GM12878 (cell line): ENCODE results near the gene NPW. TPM values are rescaled to one million over a fixed set of nuclear protein-coding genes. Genes with fewer than 3 reads are reported as not detected.

ENCODE experiments used
- ATAC-seq: fragments of 200-7000 bp; cut with Tn5 transposase; 3 replicates; pipeline ENCODE4 v1.9.1; 2020; ENCODE audit warnings: mild to moderate bottlenecking, moderate library complexity
- BruUV-seq: library from RNA; stranded (reverse); fragments of 400-500 nt; replicated peaks from 2 replicates; lab custom pipeline; 2021; lab: Mats Ljungman, UMichigan
- CTCF ChIA-PET: fragments of 300-600 bp; sonication (Branson Sonifier 250); formaldehyde crosslinking; extraction: SDS; loops from one replicate; lab custom pipeline; 2021; ENCODE audit warnings: inconsistent platforms; lab: Yijun Ruan, JAX
- POLR2A ChIA-PET: fragments of 350-600 bp; formaldehyde crosslinking; extraction: SDS; loops from one replicate; lab custom pipeline; 2021; ENCODE audit warnings: inconsistent platforms; lab: Charles Lee
- RAD21 ChIA-PET: fragments of 300-600 bp; sonication (Branson Sonifier 250); formaldehyde crosslinking; loops from one replicate; lab custom pipeline; 2023; ENCODE audit warnings: antibody characterized with exemption; ENCODE audit not compliant: unreplicated experiment; lab: Charles Lee
- SMC1A ChIA-PET: fragments of 300-600 bp; sonication (Branson Sonifier 250); formaldehyde crosslinking; loops from one replicate; lab custom pipeline; 2023; ENCODE audit not compliant: unreplicated experiment, uncharacterized antibody; lab: Charles Lee
- DNase-seq: peaks from one replicate; pipeline ENCODE4 v3.0.0-alpha.2; 2011; ENCODE audit warnings: low read depth, low spot score
- FAIRE-seq: peaks from 3 replicates; lab custom pipeline; 2011; peaks lifted over from hg19 to GRCh38; lab: Jason Lieb, UNC
- H2AFZ ChIP-seq: 2 replicates; pipeline ENCODE4 v1.6.0; 2011; ENCODE audit warnings: low read depth, low read length, control low read depth; ENCODE audit not compliant: control insufficient read depth
- H3K27ac ChIP-seq: 2 replicates; pipeline ENCODE4 v1.5.1; 2011; ENCODE audit warnings: control low read depth; ENCODE audit not compliant: control insufficient read depth, insufficient read depth
- H3K27me3 ChIP-seq, 2 experiments: replicated peaks in 1 of 2; 2 replicates each; pipeline versions ENCODE4 v1.6.0 to v1.6.1; 2011; ENCODE audit warnings: low read length in 1 of 2; ENCODE audit not compliant: control insufficient read depth in 2 of 2, insufficient read depth in 2 of 2
- H3K36me3 ChIP-seq, 2 experiments: 2 replicates each; pipeline ENCODE4 v1.5.1; 2011; ENCODE audit warnings: low read length in 1 of 2; ENCODE audit not compliant: control insufficient read depth in 2 of 2, insufficient read depth in 2 of 2
- H3K4me1 ChIP-seq: 2 replicates; pipeline ENCODE4 v1.6.1; 2011; ENCODE audit warnings: mild to moderate bottlenecking, low read length, moderate library complexity, mixed read lengths; ENCODE audit not compliant: control insufficient read depth, insufficient read depth
- H3K4me2 ChIP-seq: 2 replicates; pipeline ENCODE4 v1.6.0; 2011; ENCODE audit warnings: control low read depth; ENCODE audit not compliant: control insufficient read depth, insufficient read depth
- H3K4me3 ChIP-seq: fragments of 200-600 bp; sonication (generic); 2 replicates; pipeline ENCODE4 v1.5.1; 2016
- H3K79me2 ChIP-seq: 2 replicates; pipeline ENCODE4 v1.6.0; 2011; ENCODE audit warnings: low read length; ENCODE audit not compliant: control insufficient read depth, insufficient read depth
- H3K9ac ChIP-seq: 2 replicates; pipeline ENCODE4 v1.8.0; 2011; ENCODE audit warnings: low read length, control low read depth, mixed read lengths; ENCODE audit not compliant: control insufficient read depth, insufficient read depth
- H3K9me3 ChIP-seq: replicated peaks from 3 replicates; pipeline ENCODE4 v1.5.1; 2011; ENCODE audit warnings: mild to moderate bottlenecking, low read length; ENCODE audit not compliant: control insufficient read depth, insufficient read depth
- H4K20me1 ChIP-seq: 2 replicates; pipeline ENCODE4 v1.6.0; 2011; ENCODE audit not compliant: control insufficient read depth, insufficient read depth
- HDAC6 ChIP-seq: fragments of 200-600 bp; sonication (generic); IDR thresholded peaks from one replicate; pipeline ENCODE4 v1.8.0; 2017; ENCODE audit warnings: antibody characterized with exemption; ENCODE audit not compliant: unreplicated experiment
- IRF4 ChIP-seq: IDR thresholded peaks from 2 replicates; pipeline ENCODE4 v1.6.1; 2011; ENCODE audit warnings: low read depth, low read length
- MLLT1 ChIP-seq: fragments of 450-650 bp; IDR thresholded peaks from 2 replicates; pipeline ENCODE4 v1.6.1; 2016; ENCODE audit warnings: mild to moderate bottlenecking
- PRDM15 ChIP-seq: fragments of 450-650 bp; formaldehyde crosslinking; IDR thresholded peaks from 2 replicates; pipeline ENCODE4 v1.4.0; 2020; ENCODE audit warnings: mild to moderate bottlenecking, moderate library complexity
- ZBTB40 ChIP-seq: fragments of 450-650 bp; IDR thresholded peaks from 2 replicates; pipeline ENCODE4 v1.6.1; 2016; ENCODE audit warnings: mild to moderate bottlenecking, moderate library complexity, borderline replicate concordance
- WGBS: methylation state at CpG from one replicate; pipeline ENCODE4 v1.1.6; 2016; ENCODE audit warnings: low lambda C conversion rate; ENCODE audit not compliant: insufficient replicate concordance, insufficient coverage; ENCODE audit errors: missing lambda C conversion rate; 5-methylcytosine and 5-hydroxymethylcytosine counted together
- in situ Hi-C: fragments of 300-500 bp; cut with MboI; formaldehyde crosslinking; loops from 9 replicates; pipeline ENCODE4 v1.14.3; 2018; ENCODE audit warnings: mixed read lengths
- intact Hi-C: fragments of 100-400 bp; cut with micrococcal nuclease; formaldehyde crosslinking; loops from one replicate; pipeline ENCODE4 v1.14.2; 2022; ENCODE audit not compliant: unreplicated experiment
- polyA plus RNA-seq, 11 experiments: library from polyadenylated mRNA; depleted of rRNA in 4 of 11; unstranded in 6 of 11; stranded (reverse) in 5 of 11; fragments of >200 nt; fragmentation: Nextera tagmentation in 4 of 11; fragmentation: Illumina TruSeq in 1 of 11; extraction: Ambion mirVana in 4 of 11; extraction: Trizol in 1 of 11; gene quantifications; 1 replicate in 1 of 11; 2 replicates in 10 of 11; pipeline versions ENCODE4 v1.2.1 to v1.2.3, GENCODE V29; 2011 to 2016; ENCODE audit warnings: inconsistent platforms in 2 of 11, missing spikeins in 2 of 11, low read depth in 1 of 11
- total RNA-seq, 4 experiments: library from RNA; depleted of rRNA in 3 of 4; stranded (reverse); fragments of >200 nt in 3 of 4; fragmentation: Illumina TruSeq in 1 of 4; extraction: Trizol in 1 of 4; gene quantifications; 2 replicates each; pipeline versions ENCODE4 v1.2.1 to v1.2.3, GENCODE V29; 2013 to 2021

Gene NPW
- total and polyA plus RNA-seq, 10 of the 15 experiments (the other 5 are each of a cell fraction or from before 2014, with no cell fraction given) = 0.23 to 2.5 (median 0.98) TPM; not detected in 4

GRCh38 chr16:2040787-2041522 is 21.4 kb downstream of the NPW start (continued):
- TF ChIP-seq IRF4 = no peak
- TF ChIP-seq ZBTB40 = no peak
- TF ChIP-seq, all 136 proteins: peak for 0

DNA sequence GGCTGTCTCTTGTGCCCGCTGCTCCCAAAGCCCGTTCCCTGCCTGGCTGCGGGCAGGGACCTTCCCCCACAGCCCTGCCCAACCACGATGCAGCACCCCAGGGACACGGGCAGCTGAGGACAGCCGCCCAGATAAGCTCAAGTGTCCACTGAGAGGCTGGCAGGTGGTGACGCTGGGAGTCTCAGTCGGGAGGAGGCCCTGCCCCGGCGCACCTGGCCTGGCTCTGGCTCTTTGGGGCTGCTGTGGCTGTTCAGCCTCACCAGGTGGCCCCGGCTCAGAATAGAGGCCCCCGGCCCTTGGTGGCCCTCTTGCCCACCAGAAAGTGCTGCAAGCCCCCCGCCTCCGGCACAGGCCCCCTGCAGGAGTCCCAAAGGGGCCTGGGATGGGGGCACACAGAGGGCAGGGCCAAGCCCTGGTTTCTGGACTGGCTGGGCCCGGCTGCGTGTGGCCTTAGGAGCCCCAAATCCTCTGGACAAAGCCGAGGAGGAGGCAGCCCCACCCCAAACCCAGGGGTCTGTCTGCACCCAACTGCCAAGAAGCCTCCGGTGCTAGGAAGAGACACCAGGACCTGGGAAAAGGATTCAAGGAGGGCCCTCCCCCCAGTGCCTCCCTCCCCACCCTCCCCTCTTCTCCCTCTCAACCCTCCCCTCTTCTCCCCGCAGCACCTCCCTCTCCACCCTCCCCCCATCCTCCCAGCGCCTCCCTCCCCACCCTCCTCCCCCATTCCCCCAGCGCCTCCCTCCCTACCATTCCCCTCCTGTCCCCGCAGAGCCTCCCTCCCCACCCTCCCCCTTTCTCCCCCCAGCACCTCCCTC is 22.8 kb downstream of the NPW start:
- no TSS peak for BruUV-seq
- H3K9me3 ChIP-seq = no peaks in the 10 kb centered on the region
- DNase-seq = no peak
- ChIA-PET RAD21 (no interaction called here), SMC1A (no interaction called here), POLR2A (interaction anchor here (0.9 kb wide), 1 partner anchor 78 kb away, joined by 3 read pairs; the partner anchor contains the start of gene RPS2), CTCF (no interaction called here)
- H4K20me1 ChIP-seq = no peaks in the 10 kb centered on the region
- no peak overlapping the region for H3K27ac ChIP-seq
- H3K27me3 ChIP-seq = no peaks in the 10 kb centered on the region
- H3K4me3 ChIP-seq = no peak overlapping the region
- H3K36me3 ChIP-seq = peaks cover 0 to 1% of the 10 kb centered on the region in 2 experiments; a peak in 2 of 4 replicates
- intact Hi-C loops (no loop called here), in situ Hi-C loops (no loop called here)
- H2AFZ ChIP-seq = no peak overlapping the region
- H3K4me1 ChIP-seq = peaks cover 18% of the 10 kb centered on the region
- 96% methylated on average over 16 of the region's 22 CpGs for WGBS
- FAIRE-seq = no peak
- ATAC-seq = no peak
- H3K79me2 ChIP-seq = peaks cover 4% of the 10 kb centered on the region; the same call in 1 of the 2 replicates
- no peak overlapping the region for H3K4me2 ChIP-seq
- H3K9ac ChIP-seq = no peak overlapping the region
- TF ChIP-seq HDAC6 (no peak), MLLT1 (no peak), PRDM15 (CRISPR knock-in tag) (no peak)
